GM21529 (cell line): Measurements from ENCODE around the gene ACOT11.
"Not testable (repeated sequence)": the region's sequence is repeated elsewhere in the genome, so short reads cannot be mapped to it uniquely, and the experiment has no call there.

ENCODE experiments used
- ATAC-seq: cut with Tn5 transposase; IDR thresholded peaks from one replicate; pipeline ENCODE4 v1.9.1; 2021; ENCODE audit not compliant: unreplicated experiment

ACOT11 gene

DNA sequence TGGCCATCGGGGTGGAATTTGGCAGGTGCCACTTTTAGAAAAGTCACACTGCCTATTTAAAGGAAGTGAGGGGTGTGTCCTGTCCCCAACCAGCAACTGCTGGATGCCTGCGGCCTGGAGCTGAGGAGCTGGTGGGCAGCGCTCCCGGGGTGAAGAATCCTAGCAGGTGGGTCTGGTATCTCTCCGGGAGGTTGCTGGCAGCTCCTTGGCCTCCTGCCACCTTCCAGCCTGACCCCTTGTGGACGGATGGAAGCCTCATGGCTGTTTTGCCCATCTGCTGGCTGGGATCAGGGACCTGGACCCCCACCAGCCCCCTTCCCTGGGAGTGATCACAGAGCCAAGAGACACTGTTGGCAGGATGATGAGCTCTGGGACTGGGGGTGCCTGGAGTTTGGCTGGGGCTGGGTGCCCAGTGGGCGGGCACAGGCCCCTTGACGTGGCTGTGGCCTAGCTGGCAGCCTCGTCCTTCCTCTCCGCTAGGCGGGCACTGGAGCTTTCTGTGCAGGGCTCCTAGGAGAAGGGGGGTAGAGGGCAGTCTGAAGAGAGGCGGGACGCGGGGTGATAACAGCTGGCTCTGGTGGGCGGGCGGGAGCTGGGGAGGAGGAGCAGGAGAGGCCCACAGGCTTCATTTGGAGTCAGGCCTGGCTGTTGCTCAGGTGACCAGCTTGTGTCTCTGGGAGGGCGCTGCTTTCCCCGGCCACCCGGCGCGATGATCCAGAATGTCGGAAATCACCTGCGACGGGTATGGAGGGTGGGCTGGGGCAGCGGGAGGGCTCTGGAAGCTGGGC, at the start of gene ACOT11:
Gene ACOT11 (plus strand): TSS at position 628 of the 788 bp plus-strand sequence. CDS start 82 bp downstream, at position 710.
- no peak for ATAC-seq

DNA sequence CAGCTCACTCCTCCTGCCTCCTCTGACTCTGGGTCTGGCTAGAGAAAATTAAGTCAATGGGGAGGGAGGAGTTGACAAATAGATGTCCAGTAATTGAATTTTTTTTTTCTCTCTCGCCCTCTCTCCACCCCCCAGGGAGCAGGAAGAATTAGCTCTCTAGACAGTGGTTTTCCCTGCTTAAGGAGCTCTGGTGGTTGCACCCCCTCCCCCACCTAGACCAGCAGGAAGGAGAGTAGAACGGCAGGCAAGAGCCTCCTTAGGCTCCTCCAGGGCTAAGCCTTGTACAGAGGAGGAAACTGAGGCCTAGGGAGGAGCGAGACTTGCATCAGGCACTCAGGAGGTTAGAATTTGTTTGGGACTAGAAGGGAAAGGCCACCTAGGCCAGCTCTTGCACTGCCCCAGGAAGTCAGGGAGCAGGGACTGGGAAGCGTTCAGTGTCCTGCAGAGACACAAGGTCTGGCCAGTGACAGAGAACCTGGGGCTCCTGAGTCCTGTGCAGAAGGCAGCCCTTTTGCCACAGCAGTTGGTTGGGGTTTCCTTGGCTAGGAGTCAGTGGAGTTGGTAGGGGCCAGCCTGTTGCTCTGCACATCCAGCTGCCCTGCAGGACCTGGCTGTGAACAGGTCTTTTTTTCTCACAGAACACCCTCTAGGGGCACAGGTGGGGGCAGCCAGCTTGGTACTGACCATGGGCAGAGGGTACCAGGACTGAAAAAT, 49.5 kb upstream of the ACOT11 start:
- no peak for ATAC-seq

GRCh38 chr1:54499097-54499359, 49.0 kb upstream of the ACOT11 start:
- no peak for ATAC-seq

GRCh38 chr1:54499360-54500106, 48.5 kb upstream of the ACOT11 start:
- ATAC-seq, result no peak

DNA sequence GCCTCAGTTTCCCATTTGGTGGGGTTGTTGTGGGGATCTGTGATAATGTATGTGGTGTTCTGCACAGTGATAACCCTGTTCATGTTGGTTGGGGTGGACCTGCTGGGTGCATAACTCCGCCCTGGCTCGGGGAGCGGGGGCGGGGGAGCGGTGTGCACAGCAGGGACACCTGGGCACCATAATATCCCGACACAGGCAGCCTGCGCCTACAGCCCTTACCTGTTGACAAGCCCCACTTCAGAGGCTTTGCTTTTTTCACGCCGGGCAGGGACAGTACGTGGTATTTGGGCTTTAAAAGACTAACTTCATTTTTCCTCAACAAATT, 48.0 kb upstream of the ACOT11 start:
- no peak for ATAC-seq

DNA sequence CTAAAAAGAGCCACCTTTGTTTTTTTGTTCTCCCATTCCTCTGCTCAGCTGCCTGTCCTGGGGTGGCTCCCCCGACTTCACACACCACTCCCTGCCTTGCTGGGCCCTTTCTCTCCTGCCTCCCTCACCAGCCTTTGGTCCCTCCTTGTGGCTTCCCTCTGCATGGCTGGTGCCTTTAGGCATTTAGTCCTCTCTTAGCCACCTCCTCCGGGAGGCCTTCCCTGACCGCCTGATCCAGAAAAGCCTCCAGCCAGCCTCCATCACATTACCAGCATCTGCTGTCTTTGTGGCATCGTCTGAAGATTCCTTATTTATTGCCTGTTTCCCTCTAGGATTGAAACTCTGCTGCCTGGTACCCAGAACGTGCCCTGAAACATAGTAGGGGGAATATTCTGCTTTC, 46.2 kb upstream of the ACOT11 start:
- no peak for ATAC-seq

GRCh38 chr1:54502342-54502741, 45.7 kb upstream of the ACOT11 start:
- no peak for ATAC-seq

GRCh38 chr1:54506594-54506993, 41.4 kb upstream of the ACOT11 start:
- ATAC-seq, result peak; percentile 49

DNA sequence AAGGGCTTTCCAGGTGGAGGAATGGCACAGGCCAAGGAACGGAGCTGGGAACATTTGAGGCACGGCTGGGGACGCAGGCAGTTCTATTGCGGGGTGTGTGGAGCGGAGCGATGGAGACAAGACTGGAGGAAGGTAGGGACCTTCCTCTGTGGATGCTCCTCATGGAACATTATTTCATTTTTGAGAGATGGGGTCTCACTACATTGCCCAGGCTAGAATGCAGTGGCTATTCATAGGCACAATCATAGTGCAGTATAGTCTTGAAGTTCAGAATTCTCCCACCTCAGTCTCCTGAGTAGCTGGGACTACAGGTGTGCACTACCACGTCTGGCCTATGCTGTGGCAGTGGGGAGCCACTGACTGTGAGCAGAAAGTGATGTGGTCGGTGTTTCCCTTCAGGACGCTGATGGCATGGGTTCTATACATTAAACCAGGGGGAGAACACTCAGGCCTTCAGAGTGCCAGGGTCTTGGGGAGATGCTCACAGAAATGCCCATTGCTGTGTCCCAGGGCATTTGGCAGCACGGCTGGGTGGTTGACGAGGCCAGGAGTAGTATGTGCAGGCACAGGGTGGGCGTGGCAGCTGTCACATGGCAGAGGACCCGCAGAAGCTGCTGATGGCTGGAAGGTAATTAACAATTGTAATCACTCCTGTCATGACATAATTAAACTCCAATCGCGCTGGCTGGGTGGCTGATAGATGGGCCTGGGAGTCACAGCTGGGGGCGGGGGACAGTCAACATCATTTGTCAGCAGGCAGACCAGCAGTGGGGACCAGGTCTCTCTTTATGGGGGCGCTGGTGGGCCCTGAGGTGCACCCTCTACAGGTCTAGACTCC, 40.8 kb upstream of the ACOT11 start:
- no peak for ATAC-seq

DNA sequence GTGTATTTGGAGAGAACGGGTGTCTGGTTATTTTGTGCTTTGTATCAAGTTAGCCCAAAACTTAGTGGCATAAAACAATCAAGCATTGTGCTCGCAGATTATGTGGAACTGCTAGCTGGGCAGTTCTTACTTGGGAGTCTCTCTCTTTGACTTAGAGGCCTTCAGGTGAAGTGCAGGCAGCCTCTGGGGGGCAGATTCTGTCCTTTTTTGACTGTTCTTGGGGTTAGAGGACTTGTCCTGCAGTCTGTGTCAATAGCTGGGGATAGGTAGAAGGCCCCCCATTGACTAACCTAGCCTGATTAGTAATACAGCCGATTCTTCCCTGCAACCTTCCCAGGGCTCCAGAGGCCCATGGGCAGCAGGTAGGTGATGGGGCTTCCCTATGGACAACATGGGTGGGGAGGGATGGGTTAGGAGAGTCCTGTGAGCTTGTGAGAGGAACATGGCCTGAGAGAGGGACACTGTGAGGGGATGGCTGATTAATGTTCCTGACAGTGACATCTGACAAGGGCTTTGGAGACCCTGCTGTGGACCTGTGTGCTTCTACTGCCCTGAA, 37.2 kb upstream of the ACOT11 start:
- no peak for ATAC-seq

GRCh38 chr1:54513921-54514580, 34.0 kb upstream of the ACOT11 start:
- not testable (repeated sequence) for ATAC-seq

GRCh38 chr1:54516249-54516920, 31.6 kb upstream of the ACOT11 start:
- no peak for ATAC-seq

- ATAC-seq, result no peak
These were observed 30.5 kb upstream of the ACOT11 start for GRCh38 chr1:54517496-54517895.

DNA sequence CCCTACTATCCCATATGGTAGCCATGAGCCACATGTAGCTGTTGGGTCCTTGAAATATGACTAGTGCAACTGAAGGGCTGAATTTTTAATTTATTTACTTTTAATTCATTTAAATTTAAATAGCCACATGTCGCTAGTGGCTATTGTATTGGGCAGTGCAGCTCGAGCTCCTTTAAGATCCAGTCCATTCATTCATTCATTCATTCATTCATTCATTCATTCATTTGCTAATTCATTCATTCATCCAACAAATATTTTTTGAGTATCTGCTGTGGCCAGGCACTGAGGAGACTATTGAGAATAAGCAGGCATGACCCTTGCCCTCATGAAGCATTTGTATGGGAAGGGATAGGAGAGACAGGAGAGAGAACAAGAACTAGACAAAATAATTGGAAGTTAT, 29.5 kb upstream of the ACOT11 start:
- ATAC-seq, result no peak

DNA sequence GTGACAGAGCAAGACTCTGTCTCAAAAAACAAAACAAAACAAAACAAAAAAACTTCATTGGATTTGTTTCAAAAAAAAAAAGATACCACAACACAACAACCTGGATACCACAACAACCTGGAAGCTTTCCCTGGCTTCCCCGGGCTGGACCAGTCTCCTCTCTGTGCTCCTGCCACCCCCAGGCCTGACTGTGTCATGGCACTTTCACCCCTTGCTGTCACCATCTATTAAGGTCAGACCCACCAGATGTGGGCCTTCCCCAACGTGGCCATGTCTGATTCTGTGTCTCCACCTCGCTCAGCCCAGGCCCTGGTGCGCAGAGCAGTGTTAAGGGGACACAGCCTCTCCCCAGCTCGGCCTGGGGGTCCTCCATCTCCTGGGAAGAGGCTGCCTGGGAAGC, 28.3 kb upstream of the ACOT11 start:
- no peak for ATAC-seq

GRCh38 chr1:54520631-54521321, 27.3 kb upstream of the ACOT11 start:
- no peak for ATAC-seq

- not testable (repeated sequence) for ATAC-seq
These were observed 21.5 kb upstream of the ACOT11 start for GRCh38 chr1:54526565-54526964.

- no peak for ATAC-seq
These were observed 19.4 kb upstream of the ACOT11 start for GRCh38 chr1:54528613-54529012.

DNA sequence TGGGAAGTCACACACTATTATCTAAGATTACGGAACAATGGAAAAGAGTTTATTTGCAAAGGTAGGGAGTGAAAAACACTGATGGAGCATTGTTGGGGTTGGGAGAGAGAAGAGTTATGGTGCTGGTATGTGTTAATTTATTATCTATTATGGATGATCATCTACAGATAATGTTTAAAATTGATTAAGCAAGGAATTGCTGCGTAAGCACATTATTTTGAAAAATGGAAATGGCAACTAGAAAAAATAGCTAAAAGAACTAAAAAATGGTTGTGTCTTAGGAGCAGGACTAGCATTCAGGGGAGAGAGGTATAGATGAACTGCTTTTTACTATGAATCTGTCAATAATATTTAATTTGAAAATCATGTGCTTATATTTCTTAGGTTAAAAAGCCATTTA, 16.0 kb upstream of the ACOT11 start:
- no peak for ATAC-seq
